HepG2 (cell line): Measurements from ENCODE around the gene LTB4R. TPM values are rescaled to one million over a fixed set of nuclear protein-coding genes. Genes with fewer than 3 reads are reported as not detected.

Experiments
- ARNTL ChIP-seq: sonication (generic); formaldehyde crosslinking; IDR thresholded peaks from 2 replicates; pipeline ENCODE4 v1.4.0; 2020; ENCODE audit warnings: mild to moderate bottlenecking, missing genetic modification reagents
- BCL6 ChIP-seq: IDR thresholded peaks from 2 replicates; pipeline ENCODE4 v1.6.1; 2016; ENCODE audit warnings: missing genetic modification reagents, missing compliant biosample characterization
- DNMT1 ChIP-seq: sonication (generic); formaldehyde crosslinking; IDR thresholded peaks from 2 replicates; pipeline ENCODE4 v1.5.1; 2020; ENCODE audit warnings: mild to moderate bottlenecking, missing genetic modification reagents
- DRAP1 ChIP-seq: IDR thresholded peaks from 2 replicates; pipeline ENCODE4 v1.6.1; 2016; ENCODE audit warnings: missing genetic modification reagents, missing compliant biosample characterization
- HOXD1 ChIP-seq: sonication (generic); formaldehyde crosslinking; IDR thresholded peaks from 2 replicates; pipeline ENCODE4 v1.5.0; 2020; ENCODE audit warnings: missing genetic modification reagents
- ISL2 ChIP-seq: sonication (generic); formaldehyde crosslinking; IDR thresholded peaks from 2 replicates; pipeline ENCODE4 v1.5.0; 2020; ENCODE audit warnings: missing genetic modification reagents
- KAT8 ChIP-seq: IDR thresholded peaks from 2 replicates; pipeline ENCODE4 v1.6.1; 2016; ENCODE audit warnings: missing genetic modification reagents, missing compliant biosample characterization
- KDM6A ChIP-seq: IDR thresholded peaks from 2 replicates; pipeline ENCODE4 v1.6.1; 2016; ENCODE audit warnings: low read depth
- MAZ ChIP-seq, 2 experiments: sonication (generic) in 1 of 2; formaldehyde crosslinking in 1 of 2; IDR thresholded peaks; 2 replicates each; pipeline versions ENCODE4 v1.5.0 to v1.6.1; 2012 to 2020; ENCODE audit warnings: low read depth in 2 of 2, mild to moderate bottlenecking in 2 of 2, borderline replicate concordance in 1 of 2, improper control_type of control experiment in 1 of 2, low read length in 1 of 2, missing genetic modification reagents in 1 of 2, moderate library complexity in 1 of 2
- NONO ChIP-seq, 2 experiments: fragments of 450-650 bp in 1 of 2; sonication (generic) in 1 of 2; formaldehyde crosslinking in 1 of 2; IDR thresholded peaks in 1 of 2; conservative IDR thresholded peaks in 1 of 2; 2 replicates each; pipeline versions ENCODE4 v1.6.1 to v1.8.0; 2017 to 2022; ENCODE audit warnings: mild to moderate bottlenecking in 1 of 2, missing genetic modification reagents in 1 of 2, moderate library complexity in 1 of 2
- NR2F6 ChIP-seq, 2 experiments: IDR thresholded peaks; 2 replicates each; pipeline ENCODE4 v1.6.1; 2016; ENCODE audit warnings: antibody characterized with exemption in 1 of 2, mild to moderate bottlenecking in 1 of 2
- PHF21A ChIP-seq: sonication (generic); formaldehyde crosslinking; IDR thresholded peaks from 2 replicates; pipeline ENCODE4 v1.5.0; 2020; ENCODE audit warnings: mild to moderate bottlenecking, missing genetic modification reagents
- RORA ChIP-seq: sonication (generic); formaldehyde crosslinking; IDR thresholded peaks from 2 replicates; pipeline ENCODE4 v1.5.0; 2020; ENCODE audit warnings: mild to moderate bottlenecking, missing genetic modification reagents, moderate library complexity
- SKI ChIP-seq: fragments of 450-650 bp; IDR thresholded peaks from one replicate; pipeline ENCODE4 v1.6.1; 2018; ENCODE audit warnings: mild to moderate bottlenecking; ENCODE audit not compliant: partially characterized antibody
- TAF1 ChIP-seq: sonication (generic); formaldehyde crosslinking; IDR thresholded peaks from 2 replicates; pipeline ENCODE4 v1.4.0; 2020; ENCODE audit warnings: missing genetic modification reagents
- WIZ ChIP-seq: sonication (generic); formaldehyde crosslinking; IDR thresholded peaks from 2 replicates; pipeline ENCODE4 v1.5.1; 2020; ENCODE audit warnings: mild to moderate bottlenecking, missing genetic modification reagents
- YY1 ChIP-seq: IDR thresholded peaks from 2 replicates; pipeline ENCODE4 v1.6.1; 2011; ENCODE audit warnings: low read length, low read depth, moderate library complexity, mild to moderate bottlenecking; ENCODE audit not compliant: insufficient read depth, insufficient replicate concordance
- ZBTB34 ChIP-seq: sonication (generic); formaldehyde crosslinking; IDR thresholded peaks from 2 replicates; pipeline ENCODE4 v1.8.0; 2022; ENCODE audit warnings: mild to moderate bottlenecking, missing genetic modification reagents
- ZBTB7A ChIP-seq: sonication (generic); formaldehyde crosslinking; IDR thresholded peaks from 2 replicates; pipeline ENCODE4 v1.8.0; 2022; ENCODE audit warnings: mild to moderate bottlenecking, missing genetic modification reagents
- ZFP36L1 ChIP-seq: sonication (generic); formaldehyde crosslinking; IDR thresholded peaks from 2 replicates; pipeline ENCODE4 v1.8.0; 2022; ENCODE audit warnings: mild to moderate bottlenecking, missing genetic modification reagents, moderate library complexity
- ZNF253 ChIP-seq: sonication (generic); formaldehyde crosslinking; IDR thresholded peaks from 2 replicates; pipeline ENCODE4 v1.8.0; 2022; ENCODE audit warnings: mild to moderate bottlenecking, missing genetic modification reagents, borderline replicate concordance
- ZNF276 ChIP-seq: sonication (generic); formaldehyde crosslinking; IDR thresholded peaks from 2 replicates; pipeline ENCODE4 v1.4.0; 2020; ENCODE audit warnings: mild to moderate bottlenecking, low read depth, missing genetic modification reagents
- ZNF34 ChIP-seq: sonication (generic); formaldehyde crosslinking; IDR thresholded peaks from 2 replicates; pipeline ENCODE4 v1.4.0; 2020; ENCODE audit warnings: mild to moderate bottlenecking, missing genetic modification reagents, borderline replicate concordance
- ZNF414 ChIP-seq: sonication (generic); formaldehyde crosslinking; IDR thresholded peaks from 2 replicates; pipeline ENCODE4 v1.5.0; 2020; ENCODE audit warnings: missing genetic modification reagents
- ZNF616 ChIP-seq: sonication (generic); formaldehyde crosslinking; IDR thresholded peaks from 2 replicates; pipeline ENCODE4 v1.5.0; 2020; ENCODE audit warnings: low read depth, mild to moderate bottlenecking, missing genetic modification reagents
- ZNF7 ChIP-seq: IDR thresholded peaks from 2 replicates; pipeline ENCODE4 v1.6.1; 2016; ENCODE audit warnings: missing biosample characterization, missing genetic modification reagents
- polyA plus RNA-seq, 8 experiments: library from polyadenylated mRNA; depleted of rRNA in 3 of 8; stranded (reverse) in 7 of 8; unstranded in 1 of 8; fragments of >200 nt; fragmentation: Illumina TruSeq in 4 of 8; extraction: Trizol in 4 of 8; gene quantifications; 2 replicates each; pipeline versions ENCODE4 v1.2.1 to v1.2.3, GENCODE V29; 2011 to 2016; ENCODE audit warnings: low read depth in 4 of 8, missing spikeins in 1 of 8, mixed read lengths in 1 of 8; ENCODE audit not compliant: insufficient read depth in 1 of 8
- total RNA-seq, 5 experiments: library from RNA; depleted of rRNA; stranded (reverse); fragments of >200 nt; fragmentation: Illumina TruSeq; extraction: Trizol; gene quantifications; 2 replicates each; pipeline ENCODE4 v1.2.3, GENCODE V29; 2016; ENCODE audit warnings: low read depth in 1 of 5

LTB4R gene
- total and polyA plus RNA-seq, 2 of the 13 experiments (the other 11 are each of a cell fraction or from before 2014, with no cell fraction given): 3.2 to 8.2 TPM

- TF ChIP-seq ZNF276 (CRISPR knock-in tag): peak; percentile 97
- peak; percentile 57; the same call in 1 of the 2 replicates for TF ChIP-seq DRAP1 (CRISPR knock-in tag)
- peak; percentile 99 for TF ChIP-seq DNMT1 (CRISPR knock-in tag)
- peak; percentile 78; the same call in 1 of the 2 replicates for TF ChIP-seq ZNF253 (CRISPR knock-in tag)
- TF ChIP-seq MAZ (IDR thresholded peaks at IDR 0.05; ENCODE audit: borderline replicate concordance, low read depth, low read length): peak; percentile 17; the same call in 1 of the 2 replicates
- TF ChIP-seq MAZ (CRISPR knock-in tag; IDR thresholded peaks at IDR 0.05; ENCODE audit: low read depth): peak; percentile 90
- peak; percentile 83 for TF ChIP-seq ARNTL (CRISPR knock-in tag)
- TF ChIP-seq ZNF7 (CRISPR knock-in tag): peak; percentile 69
- TF ChIP-seq TAF1 (CRISPR knock-in tag): peak; percentile 58
- TF ChIP-seq KAT8: peak; percentile 71; the same call in 1 of the 2 replicates
- no peak for TF ChIP-seq NR2F6 (IDR thresholded peaks at IDR 0.05)
- peak; percentile 33; the same call in 1 of the 2 replicates for TF ChIP-seq NR2F6 (CRISPR knock-in tag; IDR thresholded peaks at IDR 0.05)
- peak; percentile 64; the same call in 1 of the 2 replicates for TF ChIP-seq ZBTB34 (CRISPR knock-in tag)
- TF ChIP-seq ISL2: no peak
- peak; percentile 100 for TF ChIP-seq ZNF34
- no peak; the same call in 1 of the 2 replicates for TF ChIP-seq HOXD1
- peak; percentile 67; the same call in 1 of the 2 replicates for TF ChIP-seq PHF21A (CRISPR knock-in tag)
- peak; percentile 19; the same call in 1 of the 2 replicates for TF ChIP-seq ZBTB7A (CRISPR knock-in tag)
- TF ChIP-seq NONO (IDR thresholded peaks at IDR 0.05): no peak
- TF ChIP-seq NONO (CRISPR knock-in tag; conservative IDR thresholded peaks at IDR 0.05): peak; percentile 93
- TF ChIP-seq ZFP36L1 (CRISPR knock-in tag): no peak; the same call in 1 of the 2 replicates
- peak; percentile 90 for TF ChIP-seq WIZ
- TF ChIP-seq KDM6A: 0 out of 2 replicates have a peak, but pooled peaks have one; percentile 16
- peak; percentile 99; the same call in 1 of the 2 replicates for TF ChIP-seq ZNF414 (CRISPR knock-in tag)
- TF ChIP-seq SKI: no peak
- TF ChIP-seq ZNF616 (CRISPR knock-in tag): peak; percentile 92; the same call in 1 of the 2 replicates
- TF ChIP-seq YY1: peak; percentile 20
- TF ChIP-seq BCL6 (CRISPR knock-in tag): peak; percentile 8
- no peak for TF ChIP-seq RORA (CRISPR knock-in tag)
These were observed 21.1 kb downstream of the LTB4R start (continued) for GRCh38 chr14:24332268-24332993.
